ENCODE results near the gene CANT1. TPM values are rescaled to one million over a fixed set of nuclear protein-coding genes. Genes with fewer than 3 reads are reported as not detected.

Gene CANT1
- total RNA-seq, 1 experiment from 2014 or later = 54.2 TPM

- H3K27ac ChIP-seq (ENCODE audit: low read depth, low read length, poor library complexity, severe bottlenecking) = peak within 1 kb of the TSS; percentile 71
- TF ChIP-seq CTCF (conservative IDR thresholded peaks at IDR 0.05; ENCODE audit: low read depth, low read length) (no peak), EZH2 (IDR thresholded peaks at IDR 0.05; ENCODE audit: borderline replicate concordance, low read depth, low read length, poor library complexity, severe bottlenecking) (no peak)
Measured at GRCh38 chr17:78979780-78980623, 29.6 kb downstream of the CANT1 start, which contains the start of gene LGALS3BP. LGALS3BP (minus strand) TSS chr17:78979923; CDS start chr17:78977191, 2,732 bp downstream.

GRCh38 chr17:78977997-78978973 lies 31.3 kb downstream of the CANT1 start:
- Histone ChIP-seq H3K4me1 (ENCODE audit: insufficient read depth, low read length, poor library complexity, severe bottlenecking) (peaks cover 37% of the 10 kb centered on the region), H3K27me3 (replicated peaks; ENCODE audit: insufficient read depth, low read depth, low read length, poor library complexity) (no peaks in the 10 kb centered on the region), H3K9me3 (ENCODE audit: low read depth, low read length, poor library complexity, severe bottlenecking) (no peaks in the 10 kb centered on the region), H3K4me3 (ENCODE audit: low read depth, low read length, poor library complexity, severe bottlenecking) (peak overlapping the region; percentile 61), H3K36me3 (ENCODE audit: insufficient read depth, low read length, poor library complexity, severe bottlenecking) (peaks cover 27% of the 10 kb centered on the region), H3K27ac (ENCODE audit: low read depth, low read length, poor library complexity, severe bottlenecking) (peak overlapping the region; percentile 58)
- no peak for DNase-seq (ENCODE audit: low spot score)
- TF ChIP-seq CTCF (conservative IDR thresholded peaks at IDR 0.05; ENCODE audit: low read depth, low read length) (0 out of 2 replicates have a peak, but pooled peaks have one; percentile 18), EZH2 (IDR thresholded peaks at IDR 0.05; ENCODE audit: borderline replicate concordance, low read depth, low read length, poor library complexity, severe bottlenecking) (no peak)
- BruUV-seq (replicated peaks) = no TSS peak
- CTCF ChIA-PET = no interaction called here
- intact Hi-C loops (cut with micrococcal nuclease; ENCODE audit: unreplicated experiment) = no loop called here
- POLR2A ChIA-PET (ENCODE audit: low non-redundant PET) = interaction anchor here (0.5 kb wide), 1 partner anchor 14 kb away, joined by 3 read pairs; no protein-coding TSS in a partner anchor

More at GRCh38 chr17:78979780-78980623, 29.6 kb downstream of the CANT1 start, which contains the start of gene LGALS3BP:
- CTCF ChIA-PET = interaction anchor here (0.8 kb wide), 1 partner anchor 9 kb away, joined by 3 read pairs; no protein-coding TSS in a partner anchor
- peaks cover 13% of the 10 kb centered on the region for H3K36me3 ChIP-seq (ENCODE audit: insufficient read depth, low read length, poor library complexity, severe bottlenecking)
- peaks cover 36% of the 10 kb centered on the region for H3K4me1 ChIP-seq (ENCODE audit: insufficient read depth, low read length, poor library complexity, severe bottlenecking)
- H3K4me3 ChIP-seq (ENCODE audit: low read depth, low read length, poor library complexity, severe bottlenecking) = peak within 1 kb of the TSS; percentile 61
- peak; percentile 94 for DNase-seq (ENCODE audit: low spot score)
- no peaks in the 10 kb centered on the region for H3K27me3 ChIP-seq (replicated peaks; ENCODE audit: insufficient read depth, low read depth, low read length, poor library complexity)
- POLR2A ChIA-PET (ENCODE audit: low non-redundant PET) = interaction anchor here (0.6 kb wide), 1 partner anchor 398 kb away, joined by 8 read pairs; no protein-coding TSS in a partner anchor
- BruUV-seq (replicated peaks) = no TSS peak
- intact Hi-C loops (cut with micrococcal nuclease; ENCODE audit: unreplicated experiment) = no loop called here
- no peaks in the 10 kb centered on the region for H3K9me3 ChIP-seq (ENCODE audit: low read depth, low read length, poor library complexity, severe bottlenecking)

GRCh38 chr17:78977681-78977943 lies 32.0 kb downstream of the CANT1 start:
- Histone ChIP-seq H3K4me3 (ENCODE audit: low read depth, low read length, poor library complexity, severe bottlenecking) (peak overlapping the region; percentile 61), H3K27me3 (replicated peaks; ENCODE audit: insufficient read depth, low read depth, low read length, poor library complexity) (no peaks in the 10 kb centered on the region), H3K4me1 (ENCODE audit: insufficient read depth, low read length, poor library complexity, severe bottlenecking) (peaks cover 37% of the 10 kb centered on the region), H3K9me3 (ENCODE audit: low read depth, low read length, poor library complexity, severe bottlenecking) (no peaks in the 10 kb centered on the region), H3K27ac (ENCODE audit: low read depth, low read length, poor library complexity, severe bottlenecking) (peak overlapping the region; percentile 58), H3K36me3 (ENCODE audit: insufficient read depth, low read length, poor library complexity, severe bottlenecking) (peaks cover 29% of the 10 kb centered on the region)
- no TSS peak for BruUV-seq (replicated peaks)
- intact Hi-C loops (cut with micrococcal nuclease; ENCODE audit: unreplicated experiment) = no loop called here
- POLR2A ChIA-PET (ENCODE audit: low non-redundant PET) = no interaction called here
- no peak for TF ChIP-seq CTCF (conservative IDR thresholded peaks at IDR 0.05; ENCODE audit: low read depth, low read length)
- TF ChIP-seq EZH2 (IDR thresholded peaks at IDR 0.05; ENCODE audit: borderline replicate concordance, low read depth, low read length, poor library complexity, severe bottlenecking) = no peak
- DNase-seq (ENCODE audit: low spot score) = no peak
- CTCF ChIA-PET = no interaction called here
